ENCODE measurements around the gene TMEM255B.

The TMEM255B gene

DNA sequence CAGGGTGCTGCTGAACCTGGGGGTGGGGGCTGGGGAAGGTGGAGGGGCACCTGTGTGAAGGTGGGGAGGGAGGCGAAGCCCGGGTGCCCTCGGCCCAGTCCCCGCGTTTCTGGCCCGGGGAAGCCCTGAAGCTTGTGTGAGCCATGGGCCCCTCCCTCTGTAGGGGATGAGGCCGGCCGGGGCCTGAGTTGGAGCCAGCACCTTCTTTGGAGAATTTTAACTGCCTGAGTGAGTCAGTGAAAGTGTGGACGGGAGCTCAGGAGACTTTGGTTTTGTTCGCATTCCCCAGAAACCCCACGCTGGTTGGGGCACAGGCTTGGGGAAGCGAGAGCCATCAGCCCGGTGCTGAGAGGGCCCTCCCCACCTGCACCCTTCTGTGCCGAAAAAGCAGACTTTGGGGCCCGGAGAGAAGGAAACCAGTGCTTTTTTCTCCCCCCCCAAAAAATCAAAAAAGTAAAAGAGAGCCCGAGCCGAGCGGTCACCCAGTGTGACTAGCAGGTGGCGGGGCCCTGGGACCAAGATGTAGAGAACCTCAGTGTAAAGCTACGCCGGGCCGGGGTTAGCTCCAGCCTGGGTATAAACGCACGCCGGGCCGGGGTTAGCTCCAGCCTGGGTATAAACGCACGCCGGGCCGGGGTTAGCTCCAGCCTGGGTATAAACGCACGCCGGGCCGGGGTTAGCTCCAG, 45.1 kb downstream of the TMEM255B start:
- Histone ChIP-seq H2AFZ (ENCODE audit: low read depth, low read length) (no peak overlapping the region), H3K18ac (ENCODE audit: low read depth in 1 of 2, low read length in 2 of 2) (no peak overlapping the region), H3K4me3 (ENCODE audit: insufficient read depth in 1 of 2, low read depth in 1 of 2, low read length in 2 of 2) (no peak overlapping the region), H3K36me3 (ENCODE audit: control insufficient read depth in 1 of 2, insufficient read depth in 2 of 2, low read depth in 1 of 2, low read length in 2 of 2) (no peaks in the 10 kb centered on the region), H2AK5ac (ENCODE audit: low read length, severe bottlenecking) (no peak overlapping the region), H3K14ac (ENCODE audit: low read length in 2 of 2) (no peak overlapping the region), H4K91ac (ENCODE audit: low read length) (no peak overlapping the region), H4K8ac (ENCODE audit: low read length) (no peak overlapping the region), H2BK120ac (ENCODE audit: low read depth, low read length) (no peak overlapping the region), H3K23ac (ENCODE audit: low read length in 2 of 2) (no peak overlapping the region), H2BK5ac (ENCODE audit: low read depth, low read length, poor library complexity, severe bottlenecking) (no peak overlapping the region), H3K4ac (ENCODE audit: low read depth in 1 of 2, low read length in 2 of 2) (no peak overlapping the region), H3K9ac (ENCODE audit: low read length) (no peak overlapping the region), H3K27ac (ENCODE audit: low read length, poor library complexity, severe bottlenecking) (no peak overlapping the region), H3K79me1 (replicated peaks; ENCODE audit: low read length, poor library complexity, severe bottlenecking) (no peaks in the 10 kb centered on the region), H3K27me3 (ENCODE audit: control insufficient read depth in 1 of 2, insufficient read depth in 1 of 2, low read length in 2 of 2) (peaks cover 0 to 3% of the 10 kb centered on the region in 2 experiments), H3K9me3 (ENCODE audit: control insufficient read depth, low read length) (peaks cover 3% of the 10 kb centered on the region), H2BK12ac (ENCODE audit: low read length in 2 of 2) (no peak overlapping the region), H2BK15ac (ENCODE audit: low read depth, poor library complexity, severe bottlenecking) (no peak overlapping the region), H3K4me1 (ENCODE audit: control insufficient read depth, insufficient read depth, low read depth, low read length) (peaks cover 27% of the 10 kb centered on the region), H3K4me2 (ENCODE audit: low read length, poor library complexity, severe bottlenecking) (no peak overlapping the region)
- WGBS: 93% methylated on average over 33 of the region's 34 CpGs
- no peak for DNase-seq

GRCh38 chr13:113804703-113805430, 45.8 kb downstream of the TMEM255B start:
- H3K4ac ChIP-seq (ENCODE audit: low read depth in 1 of 2, low read length in 2 of 2): no peak overlapping the region
- no peak overlapping the region for H2BK15ac ChIP-seq (ENCODE audit: low read depth, poor library complexity, severe bottlenecking)
- H2BK5ac ChIP-seq (ENCODE audit: low read depth, low read length, poor library complexity, severe bottlenecking): no peak overlapping the region
- no peak for DNase-seq
- no peak overlapping the region for H2BK120ac ChIP-seq (ENCODE audit: low read depth, low read length)
- no peak overlapping the region for H2BK12ac ChIP-seq (ENCODE audit: low read length in 2 of 2)
- no peak overlapping the region for H2AFZ ChIP-seq (ENCODE audit: low read depth, low read length)
- no peak overlapping the region for H3K23ac ChIP-seq (ENCODE audit: low read length in 2 of 2)
- peaks cover 3% of the 10 kb centered on the region for H3K9me3 ChIP-seq (ENCODE audit: control insufficient read depth, low read length)
- H3K4me3 ChIP-seq (ENCODE audit: insufficient read depth in 1 of 2, low read depth in 1 of 2, low read length in 2 of 2): no peak overlapping the region
- peaks cover 27% of the 10 kb centered on the region for H3K4me1 ChIP-seq (ENCODE audit: control insufficient read depth, insufficient read depth, low read depth, low read length)
- no peak overlapping the region for H3K18ac ChIP-seq (ENCODE audit: low read depth in 1 of 2, low read length in 2 of 2)
- no peak overlapping the region for H4K91ac ChIP-seq (ENCODE audit: low read length)
- H3K4me2 ChIP-seq (ENCODE audit: low read length, poor library complexity, severe bottlenecking): no peak overlapping the region
- no peak overlapping the region for H4K8ac ChIP-seq (ENCODE audit: low read length)
- no peak overlapping the region for H2AK5ac ChIP-seq (ENCODE audit: low read length, severe bottlenecking)
- no peak overlapping the region for H3K27ac ChIP-seq (ENCODE audit: low read length, poor library complexity, severe bottlenecking)
- H3K36me3 ChIP-seq (ENCODE audit: control insufficient read depth in 1 of 2, insufficient read depth in 2 of 2, low read depth in 1 of 2, low read length in 2 of 2): no peaks in the 10 kb centered on the region
- H3K14ac ChIP-seq (ENCODE audit: low read length in 2 of 2): no peak overlapping the region
- 89% methylated on average over 39 of the region's 39 CpGs for WGBS
- H3K79me1 ChIP-seq (replicated peaks; ENCODE audit: low read length, poor library complexity, severe bottlenecking): no peaks in the 10 kb centered on the region
- H3K27me3 ChIP-seq (ENCODE audit: control insufficient read depth in 1 of 2, insufficient read depth in 1 of 2, low read length in 2 of 2): peaks cover 0 to 3% of the 10 kb centered on the region in 2 experiments
- no peak overlapping the region for H3K9ac ChIP-seq (ENCODE audit: low read length)

- Histone ChIP-seq H3K23ac (ENCODE audit: low read length in 2 of 2) (no peak overlapping the region), H3K27ac (ENCODE audit: low read length, poor library complexity, severe bottlenecking) (no peak overlapping the region), H3K4me1 (ENCODE audit: control insufficient read depth, insufficient read depth, low read depth, low read length) (peaks cover 26% of the 10 kb centered on the region), H3K4me2 (ENCODE audit: low read length, poor library complexity, severe bottlenecking) (no peak overlapping the region), H2BK5ac (ENCODE audit: low read depth, low read length, poor library complexity, severe bottlenecking) (no peak overlapping the region), H2BK120ac (ENCODE audit: low read depth, low read length) (no peak overlapping the region), H2BK12ac (ENCODE audit: low read length in 2 of 2) (no peak overlapping the region), H2AFZ (ENCODE audit: low read depth, low read length) (no peak overlapping the region), H2BK15ac (ENCODE audit: low read depth, poor library complexity, severe bottlenecking) (no peak overlapping the region), H3K14ac (ENCODE audit: low read length in 2 of 2) (no peak overlapping the region), H3K4me3 (ENCODE audit: insufficient read depth in 1 of 2, low read depth in 1 of 2, low read length in 2 of 2) (no peak overlapping the region), H3K9me3 (ENCODE audit: control insufficient read depth, low read length) (peaks cover 3% of the 10 kb centered on the region), H3K4ac (ENCODE audit: low read depth in 1 of 2, low read length in 2 of 2) (no peak overlapping the region), H3K79me1 (replicated peaks; ENCODE audit: low read length, poor library complexity, severe bottlenecking) (no peaks in the 10 kb centered on the region), H3K18ac (ENCODE audit: low read depth in 1 of 2, low read length in 2 of 2) (no peak overlapping the region), H3K27me3 (ENCODE audit: control insufficient read depth in 1 of 2, insufficient read depth in 1 of 2, low read length in 2 of 2) (peaks cover 0 to 3% of the 10 kb centered on the region in 2 experiments), H3K36me3 (ENCODE audit: control insufficient read depth in 1 of 2, insufficient read depth in 2 of 2, low read depth in 1 of 2, low read length in 2 of 2) (no peaks in the 10 kb centered on the region), H2AK5ac (ENCODE audit: low read length, severe bottlenecking) (no peak overlapping the region), H4K8ac (ENCODE audit: low read length) (no peak overlapping the region), H4K91ac (ENCODE audit: low read length) (no peak overlapping the region), H3K9ac (ENCODE audit: low read length) (no peak overlapping the region)
- DNase-seq: no peak
- 93% methylated on average over 27 of the region's 27 CpGs for WGBS
Observed at GRCh38 chr13:113805431-113806103, 46.5 kb downstream of the TMEM255B start.

- Histone ChIP-seq H3K4ac (ENCODE audit: low read depth in 1 of 2, low read length in 2 of 2) (no peak overlapping the region), H3K4me2 (ENCODE audit: low read length, poor library complexity, severe bottlenecking) (no peak overlapping the region), H3K27ac (ENCODE audit: low read length, poor library complexity, severe bottlenecking) (no peak overlapping the region), H3K4me3 (ENCODE audit: insufficient read depth in 1 of 2, low read depth in 1 of 2, low read length in 2 of 2) (no peak overlapping the region), H3K9me3 (ENCODE audit: control insufficient read depth, low read length) (peaks cover 3% of the 10 kb centered on the region), H3K4me1 (ENCODE audit: control insufficient read depth, insufficient read depth, low read depth, low read length) (peaks cover 26% of the 10 kb centered on the region), H3K18ac (ENCODE audit: low read depth in 1 of 2, low read length in 2 of 2) (no peak overlapping the region), H2BK15ac (ENCODE audit: low read depth, poor library complexity, severe bottlenecking) (no peak overlapping the region), H3K36me3 (ENCODE audit: control insufficient read depth in 1 of 2, insufficient read depth in 2 of 2, low read depth in 1 of 2, low read length in 2 of 2) (no peaks in the 10 kb centered on the region), H3K14ac (ENCODE audit: low read length in 2 of 2) (no peak overlapping the region), H3K79me1 (replicated peaks; ENCODE audit: low read length, poor library complexity, severe bottlenecking) (no peaks in the 10 kb centered on the region), H2AK5ac (ENCODE audit: low read length, severe bottlenecking) (no peak overlapping the region), H3K9ac (ENCODE audit: low read length) (no peak overlapping the region), H2BK5ac (ENCODE audit: low read depth, low read length, poor library complexity, severe bottlenecking) (no peak overlapping the region), H2AFZ (ENCODE audit: low read depth, low read length) (no peak overlapping the region), H3K27me3 (ENCODE audit: control insufficient read depth in 1 of 2, insufficient read depth in 1 of 2, low read length in 2 of 2) (peaks cover 0 to 3% of the 10 kb centered on the region in 2 experiments), H3K23ac (ENCODE audit: low read length in 2 of 2) (no peak overlapping the region), H2BK120ac (ENCODE audit: low read depth, low read length) (no peak overlapping the region), H2BK12ac (ENCODE audit: low read length in 2 of 2) (no peak overlapping the region), H4K8ac (ENCODE audit: low read length) (no peak overlapping the region), H4K91ac (ENCODE audit: low read length) (no peak overlapping the region)
- no peak for DNase-seq
- WGBS: 91% methylated on average over 11 of the region's 11 CpGs
Observed at GRCh38 chr13:113806104-113806471, 47.1 kb downstream of the TMEM255B start.
